ENCODE results near the gene COIL. TPM values are rescaled to one million over a fixed set of nuclear protein-coding genes. Genes with fewer than 3 reads are reported as not detected.
A peak's percentile ranks its signal among the peaks of the same experiment; 100 is the strongest.

Gene COIL
- total RNA-seq, 4 donors from 2014 or later: 10.8 to 13.2 (median 11.4) TPM

- H3K36me3 ChIP-seq: peaks cover 0 to 2% (median 0%) of the 10 kb centered on the region in 3 donors
- peak; percentile 43 to 99 (median 92) for TF ChIP-seq POLR2A (IDR thresholded peaks at IDR 0.05)
- TF ChIP-seq, protein P1, sequence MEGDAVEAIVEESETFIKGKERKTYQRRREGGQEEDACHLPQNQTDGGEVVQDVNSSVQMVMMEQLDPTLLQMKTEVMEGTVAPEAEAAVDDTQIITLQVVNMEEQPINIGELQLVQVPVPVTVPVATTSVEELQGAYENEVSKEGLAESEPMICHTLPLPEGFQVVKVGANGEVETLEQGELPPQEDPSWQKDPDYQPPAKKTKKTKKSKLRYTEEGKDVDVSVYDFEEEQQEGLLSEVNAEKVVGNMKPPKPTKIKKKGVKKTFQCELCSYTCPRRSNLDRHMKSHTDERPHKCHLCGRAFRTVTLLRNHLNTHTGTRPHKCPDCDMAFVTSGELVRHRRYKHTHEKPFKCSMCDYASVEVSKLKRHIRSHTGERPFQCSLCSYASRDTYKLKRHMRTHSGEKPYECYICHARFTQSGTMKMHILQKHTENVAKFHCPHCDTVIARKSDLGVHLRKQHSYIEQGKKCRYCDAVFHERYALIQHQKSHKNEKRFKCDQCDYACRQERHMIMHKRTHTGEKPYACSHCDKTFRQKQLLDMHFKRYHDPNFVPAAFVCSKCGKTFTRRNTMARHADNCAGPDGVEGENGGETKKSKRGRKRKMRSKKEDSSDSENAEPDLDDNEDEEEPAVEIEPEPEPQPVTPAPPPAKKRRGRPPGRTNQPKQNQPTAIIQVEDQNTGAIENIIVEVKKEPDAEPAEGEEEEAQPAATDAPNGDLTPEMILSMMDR (IDR thresholded peaks at IDR 0.05): peak in 2 of 6 experiments; percentile 4 to 5
- no peaks in the 10 kb centered on the region for H3K9me3 ChIP-seq
- peaks cover 39 to 73% (median 42%) of the 10 kb centered on the region in 3 donors for H3K4me1 ChIP-seq
- DNase-seq: peak; percentile 68
- H3K27ac ChIP-seq: peak within 1 kb of the TSS; percentile 87 to 98 (median 94)
- H3K27me3 ChIP-seq: no peaks in the 10 kb centered on the region
- 1 to 3% methylated on average over 11 to 12 of the region's 58 CpGs for whole genome bisulfite sequencing, 2 donors
- intact Hi-C loops (cut with DNase I): no loop called here
- peak within 1 kb of the TSS; percentile 82 to 93 (median 86) for H3K4me3 ChIP-seq
Observed at GRCh38 chr17:56913867-56914580, 46.8 kb downstream of the COIL start, which contains the start of gene TRIM25. Gene TRIM25 (minus strand): TSS chr17:56914049. CDS start chr17:56913988, 61 bp downstream.

DNA sequence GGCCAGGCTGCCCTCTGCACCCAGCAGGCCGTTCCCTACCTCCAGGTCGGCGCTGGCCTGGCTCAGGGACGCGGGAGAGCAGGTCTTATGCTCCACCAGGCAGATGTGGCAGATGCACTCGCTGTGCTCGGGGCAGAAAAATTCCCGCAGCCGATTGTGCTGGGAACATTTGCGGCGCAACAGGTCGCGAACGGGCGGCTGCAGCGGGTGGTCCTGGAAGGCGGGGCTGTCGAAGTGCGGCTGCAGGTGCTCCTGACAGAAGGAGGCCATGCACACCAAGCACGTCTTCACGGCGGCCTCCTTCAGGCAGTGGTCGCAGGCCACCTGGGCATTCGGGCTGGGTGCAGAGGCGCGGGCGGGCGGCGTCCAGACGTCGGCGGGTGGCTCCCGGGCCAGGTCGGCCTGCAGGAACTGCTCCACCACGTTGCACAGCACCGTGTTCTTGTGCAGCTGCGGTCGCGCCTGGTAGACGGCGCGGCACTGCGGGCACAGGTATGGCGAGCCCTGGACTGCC is 47.4 kb downstream of the COIL start:
- Histone ChIP-seq H3K9me3 (no peaks in the 10 kb centered on the region), H3K27ac (peak overlapping the region; percentile 87 to 98 (median 94)), H3K27me3 (no peaks in the 10 kb centered on the region), H3K4me3 (peak overlapping the region; percentile 82 to 93 (median 86)), H3K36me3 (peaks cover 0 to 8% (median 0%) of the 10 kb centered on the region in 3 donors), H3K4me1 (peaks cover 41 to 80% (median 48%) of the 10 kb centered on the region in 3 donors)
- TF ChIP-seq, protein P1 (IDR thresholded peaks at IDR 0.05): no peak
- no peak for TF ChIP-seq POLR2A (IDR thresholded peaks at IDR 0.05)
- intact Hi-C loops (cut with DNase I): no loop called here
- DNase-seq: no peak
- WGBS, 2 donors: 0% methylated on average over 5 to 13 of the region's 44 CpGs

DNA sequence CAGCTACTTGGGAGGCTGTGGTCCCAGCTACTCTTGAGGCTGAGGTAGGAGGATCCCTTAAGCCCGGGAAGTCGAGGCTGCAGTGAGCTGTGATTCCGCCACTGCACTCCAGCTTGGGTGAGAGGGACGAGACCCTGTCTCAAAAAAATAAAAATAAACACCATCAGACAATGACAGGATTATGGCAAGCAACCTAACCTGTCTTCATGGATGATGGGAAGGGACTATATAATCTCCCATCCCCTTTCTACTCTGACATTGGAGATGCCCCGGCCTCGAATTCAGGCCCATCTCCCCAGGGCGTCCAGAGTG is 47.9 kb downstream of the COIL start:
- no peaks in the 10 kb centered on the region for H3K27me3 ChIP-seq
- no peaks in the 10 kb centered on the region for H3K9me3 ChIP-seq
- H3K4me3 ChIP-seq: peak overlapping the region; percentile 82 to 93 (median 86)
- H3K4me1 ChIP-seq: peaks cover 41 to 84% (median 48%) of the 10 kb centered on the region in 3 donors
- DNase-seq: no peak
- WGBS, 2 donors: 6 to 19% methylated on average over 5 to 7 of the region's 7 CpGs
- peaks cover 0 to 13% (median 0%) of the 10 kb centered on the region in 3 donors for H3K36me3 ChIP-seq
- intact Hi-C loops (cut with DNase I): no loop called here
- TF ChIP-seq, protein P1 (IDR thresholded peaks at IDR 0.05): no peak
- TF ChIP-seq POLR2A (IDR thresholded peaks at IDR 0.05): no peak
- peak overlapping the region; percentile 87 to 98 (median 94) for H3K27ac ChIP-seq

GRCh38 chr17:56912105-56912999 is 48.5 kb downstream of the COIL start:
- Histone ChIP-seq H3K4me3 (peak overlapping the region; percentile 82 to 93 (median 86)), H3K27me3 (no peaks in the 10 kb centered on the region), H3K27ac (peak overlapping the region; percentile 87 to 98 (median 94)), H3K36me3 (peaks cover 0 to 19% (median 5%) of the 10 kb centered on the region in 3 donors), H3K4me1 (peaks cover 41 to 90% (median 48%) of the 10 kb centered on the region in 3 donors), H3K9me3 (no peaks in the 10 kb centered on the region)
- no peak for DNase-seq
- 21 to 34% methylated on average over 13 to 18 of the region's 21 CpGs for WGBS, 2 donors
- no peak for TF ChIP-seq POLR2A (IDR thresholded peaks at IDR 0.05)
- TF ChIP-seq, protein P1 (IDR thresholded peaks at IDR 0.05): no peak
- intact Hi-C loops (cut with DNase I): no loop called here

All from esophagus squamous epithelium (tissue), 5 donors.